Effector memory CD8-positive, alpha-beta T cell (primary cell): ENCODE measurements around the gene EYA4.

ENCODE experiments used
- ATAC-seq: fragments of 150-1000 bp; cut with Tn5 transposase; replicated peaks from 2 replicates; pipeline ENCODE4 v1.10.0; 2021; ENCODE audit warnings: mild to moderate bottlenecking, moderate library complexity
- DNase-seq, 3 experiments: peaks; one replicate each; pipeline ENCODE4 v3.0.0; 2021
- H3K27ac Mint-ChIP-seq, 2 donors: one replicate each; pipeline ENCODE4 v1.8.0; 2022; ENCODE audit warnings: mild to moderate bottlenecking in 2 of 2, mixed read lengths in 2 of 2, moderate library complexity in 2 of 2
- H3K27me3 Mint-ChIP-seq, 2 donors: one replicate each; pipeline ENCODE4 v1.8.0; 2022; ENCODE audit warnings: mixed read lengths in 2 of 2
- H3K36me3 Mint-ChIP-seq: one replicate; pipeline ENCODE4 v1.8.0; 2022; ENCODE audit warnings: mild to moderate bottlenecking, moderate library complexity, mixed read lengths; ENCODE audit not compliant: insufficient read depth
- H3K4me1 Mint-ChIP-seq, 2 donors: one replicate each; pipeline ENCODE4 v1.8.0; 2022; ENCODE audit warnings: low read depth in 2 of 2, mixed read lengths in 2 of 2
- H3K4me3 Mint-ChIP-seq, 2 donors: one replicate each; pipeline ENCODE4 v1.8.0; 2022; ENCODE audit warnings: mild to moderate bottlenecking in 2 of 2, mixed read lengths in 2 of 2, moderate library complexity in 2 of 2
- H3K9me3 Mint-ChIP-seq, 2 donors: one replicate each; pipeline ENCODE4 v1.8.0; 2022; ENCODE audit warnings: mixed read lengths in 2 of 2

The EYA4 gene

DNA sequence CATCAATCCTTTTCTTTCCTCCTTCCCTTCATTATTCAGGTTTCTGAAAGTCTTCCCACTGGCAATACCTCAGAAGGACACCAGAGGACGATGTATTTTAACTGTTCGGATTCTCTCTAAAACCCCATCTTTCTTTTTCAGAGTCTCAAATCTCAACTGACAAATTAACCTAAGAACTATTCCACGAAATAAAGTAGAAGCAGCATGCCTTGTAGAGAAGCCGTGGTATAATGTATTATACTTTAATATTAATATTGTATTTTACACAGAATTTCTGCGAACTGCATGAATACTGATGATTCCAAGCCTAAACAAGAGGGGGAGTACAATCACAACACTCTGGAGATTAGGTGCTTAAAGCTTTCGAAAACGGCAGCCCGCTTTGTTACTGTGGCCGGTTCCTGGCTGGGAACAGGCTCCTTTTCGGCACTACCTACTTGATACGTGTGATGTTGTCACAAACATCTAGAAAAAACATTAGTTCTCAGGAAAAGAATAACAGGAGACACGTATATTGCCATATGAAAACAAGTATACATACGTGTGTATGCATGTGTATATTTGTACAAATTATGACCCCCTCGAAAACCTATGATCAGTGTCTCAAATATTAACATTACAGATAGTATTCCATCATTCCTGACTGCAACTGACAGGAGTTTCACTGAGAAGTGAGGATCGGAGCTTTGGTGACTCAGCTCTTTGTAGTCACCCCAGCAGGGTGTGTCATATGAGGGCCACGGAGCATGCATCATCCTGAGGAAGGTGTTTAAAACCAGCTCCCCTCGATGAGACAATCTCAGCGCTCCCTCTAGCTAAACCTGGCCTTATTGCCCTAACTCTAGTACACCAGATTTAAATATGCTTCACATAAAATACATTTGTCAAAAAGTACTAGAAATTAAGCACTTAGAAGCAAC is 328.1 kb downstream of the EYA4 start:
- ATAC-seq: peak; percentile 49
- no peaks in the 10 kb centered on the region for H3K36me3 Mint-ChIP-seq
- peaks cover 14 to 21% of the 10 kb centered on the region in 2 donors for H3K27me3 Mint-ChIP-seq
- H3K4me3 Mint-ChIP-seq: peak overlapping the region; percentile 9 to 36
- H3K27ac Mint-ChIP-seq: no peak overlapping the region
- H3K9me3 Mint-ChIP-seq: no peaks in the 10 kb centered on the region
- no peak for DNase-seq
- H3K4me1 Mint-ChIP-seq: peaks cover 0 to 2% of the 10 kb centered on the region in 2 donors

DNA sequence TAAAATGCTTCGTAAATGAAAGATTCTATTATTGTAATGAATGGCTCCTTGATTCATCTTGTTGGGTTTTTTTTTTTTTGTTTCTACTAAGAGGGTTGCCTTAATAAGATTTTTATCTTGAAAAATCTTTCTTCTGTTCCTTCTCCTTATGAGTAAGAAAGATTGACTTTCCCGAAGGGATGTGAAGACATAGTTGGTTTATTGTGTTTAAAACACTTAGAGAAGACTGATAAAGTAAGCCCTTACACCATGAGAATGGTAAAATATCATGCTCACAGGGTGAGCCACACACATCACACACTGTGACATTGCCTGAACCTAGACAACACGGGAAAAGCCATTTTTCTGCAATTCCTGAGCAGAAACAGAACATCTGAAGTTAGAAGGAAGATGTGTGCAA is 330.5 kb downstream of the EYA4 start:
- no peak overlapping the region for H3K4me3 Mint-ChIP-seq
- no peaks in the 10 kb centered on the region for H3K9me3 Mint-ChIP-seq
- ATAC-seq (no peak), DNase-seq (no peak)
- H3K4me1 Mint-ChIP-seq: peaks cover 0 to 2% of the 10 kb centered on the region in 2 donors
- no peaks in the 10 kb centered on the region for H3K36me3 Mint-ChIP-seq
- peaks cover 14 to 21% of the 10 kb centered on the region in 2 donors for H3K27me3 Mint-ChIP-seq
- no peak overlapping the region for H3K27ac Mint-ChIP-seq

DNA sequence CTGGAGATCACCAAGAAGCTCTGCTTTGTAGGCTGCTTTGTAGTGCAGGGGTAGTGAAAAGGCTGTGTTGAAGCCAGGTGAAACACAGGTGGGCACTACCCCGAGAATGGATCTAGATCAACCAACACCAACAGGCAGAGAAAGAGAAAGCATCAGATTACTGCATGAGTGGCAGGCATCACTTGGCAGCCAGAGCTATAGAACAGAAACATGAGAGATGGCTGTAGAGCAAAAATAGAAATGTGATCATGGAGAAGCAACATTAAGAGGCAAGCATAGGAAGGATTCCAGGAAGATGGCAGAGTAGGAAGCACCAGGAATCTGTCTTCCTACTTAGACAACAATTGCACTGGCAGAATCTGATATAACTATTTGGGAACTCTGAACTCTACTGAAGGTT is 336.7 kb downstream of the EYA4 start:
- Mint-ChIP-seq H3K36me3 (no peaks in the 10 kb centered on the region), H3K9me3 (peaks cover 0 to 4% of the 10 kb centered on the region in 2 donors), H3K4me1 (no peaks in the 10 kb centered on the region), H3K4me3 (no peak overlapping the region), H3K27ac (no peak overlapping the region), H3K27me3 (no peaks in the 10 kb centered on the region)
- DNase-seq: no peak
- no peak for ATAC-seq
